OCI-LY7 (cell line): ENCODE data around the gene TCTN3.

Source experiments
- CTCF ChIP-seq: fragments of 200-600 bp; sonication (generic); conservative IDR thresholded peaks from 2 replicates; pipeline ENCODE4 v1.5.1; 2014; ENCODE audit warnings: mild to moderate bottlenecking, antibody characterized with exemption, low read length, moderate library complexity, mixed read lengths
- EZH2phosphoT487 ChIP-seq: fragments of 200-600 bp; sonication (generic); IDR thresholded peaks from 2 replicates; pipeline ENCODE4 v1.6.1; 2018; ENCODE audit warnings: low read depth, borderline replicate concordance, mild to moderate bottlenecking, mixed run types, antibody characterized with exemption, low read length, moderate library complexity, mixed read lengths

DNA sequence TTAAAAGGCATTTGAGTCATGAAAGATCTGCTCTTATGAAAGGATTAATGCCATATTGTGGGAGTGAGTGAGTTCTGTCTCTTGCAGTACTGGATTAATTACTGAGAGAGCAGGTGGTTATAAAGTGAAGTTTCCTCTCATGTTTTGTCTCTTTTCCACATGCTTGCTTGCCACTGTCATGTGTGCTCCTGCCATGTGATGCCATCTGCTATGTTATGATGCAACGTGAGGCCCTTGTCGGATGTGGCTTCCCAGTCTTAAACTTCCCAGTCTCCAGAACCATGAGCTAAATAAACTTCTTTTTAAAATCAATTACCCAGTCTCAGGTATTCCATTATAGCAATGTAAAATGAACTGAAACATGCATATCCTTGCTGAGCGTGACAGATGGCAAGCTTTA lies 22.7 kb upstream of the TCTN3 start:
- TF ChIP-seq CTCF (no peak), EZH2phosphoT487 (no peak)
